ENCODE data around the gene ICE2. TPM values are rescaled to one million over a fixed set of nuclear protein-coding genes. Genes with fewer than 3 reads are reported as not detected.

ICE2 gene
- total and polyA plus RNA-seq, 3 experiments from 2014 or later: 51.7 to 59.5 (median 57.5) TPM

DNA sequence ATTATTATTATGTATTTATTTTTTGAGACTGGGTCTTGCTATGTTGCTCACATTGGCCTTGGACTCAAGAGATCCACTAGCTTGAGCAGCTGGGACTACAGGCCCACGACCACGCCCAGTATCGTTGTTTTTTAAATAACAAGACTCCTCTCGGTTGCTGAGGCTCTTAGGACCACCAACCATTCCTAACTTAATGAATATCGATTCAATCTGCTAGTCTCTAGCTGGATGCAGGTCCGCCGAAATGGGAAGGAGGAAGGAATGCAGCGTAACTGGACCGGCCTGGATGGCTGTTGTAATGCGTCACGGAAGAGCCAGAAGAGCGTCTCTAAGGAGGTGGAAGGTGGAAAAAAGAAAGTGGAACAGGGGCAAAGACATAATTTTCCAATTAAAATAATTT, 82.8 kb downstream of the ICE2 start:
- ChIA-PET CTCF (no interaction called here), POLR2A (interaction anchor here (0.9 kb wide), 1 partner anchor 82 kb away, joined by 3 read pairs; no protein-coding TSS in a partner anchor)
- DNase-seq: no peak
- H3K9me3 Mint-ChIP-seq: peaks cover 0 to 8% (median 2%) of the 10 kb centered on the region in 5 donors
- H3K9me3 ChIP-seq (ENCODE audit: low read length): no peaks in the 10 kb centered on the region
- H3K4me3 ChIP-seq (ENCODE audit: low read length): no peak overlapping the region
- H3K36me3 ChIP-seq (ENCODE audit: insufficient read depth, low read length): no peaks in the 10 kb centered on the region
- peak overlapping the region; percentile 85 to 98 (median 96) for H3K4me3 Mint-ChIP-seq
- peaks cover 38% of the 10 kb centered on the region for H3K4me1 ChIP-seq (ENCODE audit: insufficient read depth, low read length)
- no peaks in the 10 kb centered on the region for H3K27me3 ChIP-seq (ENCODE audit: insufficient read depth, low read length, poor library complexity, severe bottlenecking)
- H3K36me3 Mint-ChIP-seq: peaks cover 4 to 41% (median 4%) of the 10 kb centered on the region in 3 donors
- peaks cover 0 to 14% of the 10 kb centered on the region in 2 donors for H3K27me3 Mint-ChIP-seq
- H3K27ac ChIP-seq (ENCODE audit: low read depth, low read length): peak overlapping the region; percentile 90
- peaks cover 66 to 78% (median 72%) of the 10 kb centered on the region in 3 donors for H3K4me1 Mint-ChIP-seq
- peak overlapping the region in 6 of 8 donors; percentile 85 to 99 (median 93) for H3K27ac Mint-ChIP-seq

GRCh38 chr15:60395276-60396011, 83.5 kb downstream of the ICE2 start:
- ChIA-PET CTCF (no interaction called here), POLR2A (no interaction called here)
- Mint-ChIP-seq H3K9me3 (peaks cover 0 to 8% (median 2%) of the 10 kb centered on the region in 5 donors), H3K27me3 (peaks cover 0 to 14% of the 10 kb centered on the region in 2 donors), H3K4me1 (peaks cover 71 to 85% (median 79%) of the 10 kb centered on the region in 3 donors), H3K27ac (peak overlapping the region in 7 of 8 donors; percentile 1 to 99 (median 77)), H3K4me3 (peak overlapping the region in 5 of 7 donors; percentile 96 to 98 (median 97)), H3K36me3 (peaks cover 4 to 41% (median 4%) of the 10 kb centered on the region in 3 donors)
- DNase-seq: no peak
- H3K27me3 ChIP-seq (ENCODE audit: insufficient read depth, low read length, poor library complexity, severe bottlenecking): no peaks in the 10 kb centered on the region
- no peaks in the 10 kb centered on the region for H3K9me3 ChIP-seq (ENCODE audit: low read length)
- no peak overlapping the region for H3K4me3 ChIP-seq (ENCODE audit: low read length)
- H3K4me1 ChIP-seq (ENCODE audit: insufficient read depth, low read length): peaks cover 38% of the 10 kb centered on the region
- no peaks in the 10 kb centered on the region for H3K36me3 ChIP-seq (ENCODE audit: insufficient read depth, low read length)
- H3K27ac ChIP-seq (ENCODE audit: low read depth, low read length): no peak overlapping the region

GRCh38 chr15:60394689-60395097, 84.2 kb downstream of the ICE2 start:
- ChIA-PET POLR2A (interaction anchor here (1.1 kb wide), 1 partner anchor 10 kb away, joined by 3 read pairs; no protein-coding TSS in a partner anchor), CTCF (interaction anchor here (1.2 kb wide), 1 partner anchor 126 kb away, joined by 3 read pairs; no protein-coding TSS in a partner anchor)
- no peaks in the 10 kb centered on the region for H3K36me3 ChIP-seq (ENCODE audit: insufficient read depth, low read length)
- H3K4me1 Mint-ChIP-seq: peaks cover 79 to 91% (median 85%) of the 10 kb centered on the region in 3 donors
- peaks cover 0 to 8% (median 2%) of the 10 kb centered on the region in 5 donors for H3K9me3 Mint-ChIP-seq
- H3K9me3 ChIP-seq (ENCODE audit: low read length): no peaks in the 10 kb centered on the region
- peak overlapping the region in 5 of 8 donors; percentile 54 to 99 (median 62) for H3K27ac Mint-ChIP-seq
- no peak for DNase-seq
- H3K4me3 Mint-ChIP-seq: peak overlapping the region in 3 of 7 donors; percentile 5 to 59 (median 32)
- H3K4me1 ChIP-seq (ENCODE audit: insufficient read depth, low read length): peaks cover 41% of the 10 kb centered on the region
- H3K27ac ChIP-seq (ENCODE audit: low read depth, low read length): no peak overlapping the region
- H3K27me3 Mint-ChIP-seq: peaks cover 0 to 14% of the 10 kb centered on the region in 2 donors
- H3K36me3 Mint-ChIP-seq: peaks cover 4 to 43% (median 4%) of the 10 kb centered on the region in 3 donors
- no peaks in the 10 kb centered on the region for H3K27me3 ChIP-seq (ENCODE audit: insufficient read depth, low read length, poor library complexity, severe bottlenecking)
- H3K4me3 ChIP-seq (ENCODE audit: low read length): no peak overlapping the region

DNA sequence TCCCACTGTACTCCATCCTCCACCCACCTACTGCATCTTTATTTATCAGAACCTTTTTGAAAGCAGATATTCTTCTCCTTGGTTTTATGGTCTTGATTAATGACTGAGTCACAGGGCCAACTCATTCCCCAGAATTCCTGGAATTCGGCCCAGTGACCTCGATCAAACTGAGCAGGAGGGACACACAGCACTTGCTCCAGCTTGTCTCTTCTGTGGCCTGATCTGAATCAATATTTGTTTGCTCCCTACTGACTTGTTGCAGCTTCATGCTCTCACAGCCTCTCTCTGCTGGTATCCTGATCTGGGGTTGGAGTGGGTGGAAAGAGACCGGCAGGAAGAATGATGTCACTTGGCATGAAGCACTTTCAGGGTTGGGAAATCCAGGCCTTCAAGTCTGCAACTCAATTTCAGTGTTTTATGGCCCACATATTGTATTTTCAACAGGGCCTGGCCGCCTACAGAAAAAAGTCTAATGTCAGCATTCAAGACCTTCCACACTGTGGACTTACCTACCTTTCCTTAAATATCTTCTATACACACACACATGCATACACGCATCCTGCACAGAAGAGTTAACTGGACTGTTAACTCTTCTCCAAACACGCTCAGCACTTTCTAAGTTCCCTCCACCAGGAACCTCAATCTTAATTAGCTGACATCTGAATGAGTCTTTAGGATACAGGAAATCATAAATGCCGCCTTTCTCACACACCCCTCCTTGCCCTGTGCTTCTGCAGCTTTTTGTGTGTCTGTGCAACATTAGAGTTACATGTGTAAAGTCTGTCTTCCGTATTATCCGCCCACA, 85.8 kb downstream of the ICE2 start:
- POLR2A ChIA-PET: no interaction called here
- Histone ChIP-seq H3K9me3 (ENCODE audit: low read length) (no peaks in the 10 kb centered on the region), H3K27ac (ENCODE audit: low read depth, low read length) (no peak overlapping the region), H3K4me3 (ENCODE audit: low read length) (no peak overlapping the region), H3K4me1 (ENCODE audit: insufficient read depth, low read length) (peaks cover 42% of the 10 kb centered on the region), H3K27me3 (ENCODE audit: insufficient read depth, low read length, poor library complexity, severe bottlenecking) (no peaks in the 10 kb centered on the region), H3K36me3 (ENCODE audit: insufficient read depth, low read length) (no peaks in the 10 kb centered on the region)
- Mint-ChIP-seq H3K4me1 (peaks cover 80 to 90% (median 87%) of the 10 kb centered on the region in 3 donors), H3K27ac (peak overlapping the region; percentile 73 to 99 (median 88)), H3K36me3 (peaks cover 4 to 40% (median 4%) of the 10 kb centered on the region in 3 donors), H3K4me3 (peak overlapping the region in 6 of 7 donors; percentile 11 to 76 (median 45)), H3K9me3 (no peaks in the 10 kb centered on the region), H3K27me3 (peaks cover 0 to under 1% of the 10 kb centered on the region in 2 donors)
- CTCF ChIA-PET: no interaction called here
- no peak for DNase-seq

DNA sequence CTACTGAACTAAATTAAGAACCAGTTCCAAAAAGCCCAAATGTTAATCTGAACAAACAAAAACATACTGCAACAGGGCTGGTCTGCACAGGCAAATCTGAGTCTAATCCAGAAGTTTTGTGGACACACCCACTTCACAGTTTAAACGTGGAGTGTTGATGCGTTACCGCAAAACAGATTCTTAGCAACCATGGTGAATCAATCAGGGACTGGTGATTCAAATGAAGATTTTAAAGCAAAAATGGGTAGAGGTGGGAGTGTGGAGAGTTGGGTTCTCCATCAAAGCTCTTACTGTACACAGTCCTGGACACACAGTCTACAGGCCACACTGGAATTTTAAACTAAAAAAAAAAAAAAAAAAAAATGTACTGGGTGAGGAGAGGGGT, 86.3 kb downstream of the ICE2 start:
- Mint-ChIP-seq H3K27me3 (no peaks in the 10 kb centered on the region), H3K27ac (peak overlapping the region; percentile 78 to 99 (median 88)), H3K9me3 (no peaks in the 10 kb centered on the region), H3K4me1 (peaks cover 81 to 92% (median 88%) of the 10 kb centered on the region in 3 donors), H3K36me3 (peaks cover 4 to 40% (median 4%) of the 10 kb centered on the region in 3 donors), H3K4me3 (peak overlapping the region; percentile 1 to 53 (median 38))
- Histone ChIP-seq H3K4me1 (ENCODE audit: insufficient read depth, low read length) (peaks cover 42% of the 10 kb centered on the region), H3K27ac (ENCODE audit: low read depth, low read length) (no peak overlapping the region), H3K27me3 (ENCODE audit: insufficient read depth, low read length, poor library complexity, severe bottlenecking) (no peaks in the 10 kb centered on the region), H3K4me3 (ENCODE audit: low read length) (no peak overlapping the region), H3K9me3 (ENCODE audit: low read length) (no peaks in the 10 kb centered on the region), H3K36me3 (ENCODE audit: insufficient read depth, low read length) (no peaks in the 10 kb centered on the region)
- ChIA-PET CTCF (no interaction called here), POLR2A (no interaction called here)
- DNase-seq: peak in 2 of 5 donors; percentile 37 to 64

- H3K9me3 ChIP-seq (ENCODE audit: low read length): no peaks in the 10 kb centered on the region
- peak overlapping the region in 4 of 7 donors; percentile 3 to 13 (median 7) for H3K4me3 Mint-ChIP-seq
- H3K27me3 ChIP-seq (ENCODE audit: insufficient read depth, low read length, poor library complexity, severe bottlenecking): no peaks in the 10 kb centered on the region
- no peak overlapping the region for H3K27ac ChIP-seq (ENCODE audit: low read depth, low read length)
- H3K9me3 Mint-ChIP-seq: no peaks in the 10 kb centered on the region
- peak overlapping the region; percentile 4 to 88 (median 83) for H3K27ac Mint-ChIP-seq
- H3K27me3 Mint-ChIP-seq: no peaks in the 10 kb centered on the region
- H3K4me1 Mint-ChIP-seq: peaks cover 84 to 95% (median 92%) of the 10 kb centered on the region in 3 donors
- H3K4me3 ChIP-seq (ENCODE audit: low read length): no peak overlapping the region
- no peak for DNase-seq
- peaks cover 4 to 43% (median 4%) of the 10 kb centered on the region in 3 donors for H3K36me3 Mint-ChIP-seq
- no peaks in the 10 kb centered on the region for H3K36me3 ChIP-seq (ENCODE audit: insufficient read depth, low read length)
- CTCF ChIA-PET: no interaction called here
- POLR2A ChIA-PET: no interaction called here
- peaks cover 37% of the 10 kb centered on the region for H3K4me1 ChIP-seq (ENCODE audit: insufficient read depth, low read length)
Observed at GRCh38 chr15:60391722-60392315, 87.1 kb downstream of the ICE2 start.

- Mint-ChIP-seq H3K4me1 (peaks cover 83 to 95% (median 91%) of the 10 kb centered on the region in 3 donors), H3K27ac (peak overlapping the region in 6 of 8 donors; percentile 40 to 88 (median 76)), H3K9me3 (no peaks in the 10 kb centered on the region), H3K4me3 (peak overlapping the region in 6 of 7 donors; percentile 4 to 56 (median 18)), H3K27me3 (no peaks in the 10 kb centered on the region), H3K36me3 (peaks cover 4 to 43% (median 5%) of the 10 kb centered on the region in 3 donors)
- no peaks in the 10 kb centered on the region for H3K36me3 ChIP-seq (ENCODE audit: insufficient read depth, low read length)
- H3K4me1 ChIP-seq (ENCODE audit: insufficient read depth, low read length): peaks cover 29% of the 10 kb centered on the region
- POLR2A ChIA-PET: no interaction called here
- H3K9me3 ChIP-seq (ENCODE audit: low read length): no peaks in the 10 kb centered on the region
- CTCF ChIA-PET: no interaction called here
- DNase-seq: no peak
- no peak overlapping the region for H3K27ac ChIP-seq (ENCODE audit: low read depth, low read length)
- no peak overlapping the region for H3K4me3 ChIP-seq (ENCODE audit: low read length)
- H3K27me3 ChIP-seq (ENCODE audit: insufficient read depth, low read length, poor library complexity, severe bottlenecking): no peaks in the 10 kb centered on the region
Observed at GRCh38 chr15:60390871-60391501, 88.0 kb downstream of the ICE2 start.
